Endothelial cell of umbilical vein (primary cell): ENCODE measurements around the gene ACAP2. TPM values are rescaled to one million over a fixed set of nuclear protein-coding genes. Genes with fewer than 3 reads are reported as not detected.

Experiments
- BruUV-seq: library from RNA; stranded (reverse); fragments of 400-500 nt; replicated peaks from 2 replicates; lab custom pipeline; 2021; lab: Mats Ljungman, UMichigan
- CTCF ChIA-PET: fragments of 300-600, 350-600 bp; sonication (Branson Sonifier 250); formaldehyde crosslinking; loops from one replicate; lab custom pipeline; 2021; ENCODE audit warnings: antibody characterized with exemption, inconsistent platforms; lab: Charles Lee
- POLR2A ChIA-PET: fragments of 300-600, 350-600 bp; sonication (Branson Sonifier 250); formaldehyde crosslinking; loops from one replicate; lab custom pipeline; 2021; ENCODE audit warnings: antibody characterized with exemption, inconsistent platforms; lab: Charles Lee
- DNase-seq: peaks from one replicate; pipeline ENCODE4 v3.0.0-alpha.2; 2011; ENCODE audit warnings: low read depth, low spot score
- FAIRE-seq: peaks from 2 replicates; lab custom pipeline; 2011; peaks lifted over from hg19 to GRCh38; lab: Jason Lieb, UNC
- H2AFZ ChIP-seq: 2 replicates; pipeline ENCODE4 v1.6.0; 2012; ENCODE audit warnings: low read depth, low read length, control low read depth, inconsistent platforms
- H3K27ac ChIP-seq: 2 replicates; pipeline ENCODE4 v1.5.1; 2011; ENCODE audit warnings: low read depth, mild to moderate bottlenecking, control low read depth, low read length, moderate library complexity; ENCODE audit not compliant: insufficient read depth
- H3K27me3 ChIP-seq, 2 experiments: 2 replicates each; pipeline versions ENCODE4 v1.6.0 to v1.6.1; 2011; ENCODE audit warnings: low read length in 2 of 2, mixed read lengths in 1 of 2; ENCODE audit not compliant: control insufficient read depth in 2 of 2, insufficient read depth in 2 of 2
- H3K36me3 ChIP-seq, 2 experiments: 2 replicates in 1 of 2; 3 replicates in 1 of 2; pipeline ENCODE4 v1.5.1; 2011; ENCODE audit warnings: low read length in 2 of 2, mild to moderate bottlenecking in 1 of 2, moderate library complexity in 1 of 2; ENCODE audit not compliant: control insufficient read depth in 2 of 2, insufficient read depth in 2 of 2; ENCODE audit errors: extremely low read depth in 1 of 2
- H3K4me1 ChIP-seq: 3 replicates; pipeline ENCODE4 v1.5.1; 2011; ENCODE audit warnings: mild to moderate bottlenecking, low read length; ENCODE audit not compliant: control insufficient read depth, insufficient read depth; ENCODE audit errors: extremely low read depth
- H3K4me2 ChIP-seq: 2 replicates; pipeline ENCODE4 v1.6.1; 2011; ENCODE audit warnings: low read length, control low read depth, mixed read lengths; ENCODE audit not compliant: insufficient read depth
- H3K4me3 ChIP-seq, 3 experiments: fragments of 200-600 bp in 1 of 3; sonication (generic), shearing (Covaris generic) in 1 of 3; replicated peaks in 1 of 3; 2 replicates each; pipeline ENCODE4 v1.5.1; 2011 to 2016; ENCODE audit warnings: control low read depth in 3 of 3, low read length in 3 of 3, mild to moderate bottlenecking in 2 of 3, inconsistent platforms in 1 of 3, low read depth in 1 of 3, moderate library complexity in 1 of 3; ENCODE audit not compliant: insufficient read depth in 1 of 3
- H3K79me2 ChIP-seq: 2 replicates; pipeline ENCODE4 v1.6.0; 2012; ENCODE audit warnings: low read length, inconsistent platforms; ENCODE audit not compliant: control insufficient read depth, insufficient read depth
- H3K9ac ChIP-seq: replicated peaks from 2 replicates; pipeline ENCODE3; 2011; ENCODE audit warnings: low read length, control low read depth; ENCODE audit not compliant: insufficient read depth; ENCODE audit errors: extremely low read depth
- H3K9me1 ChIP-seq: replicated peaks from 3 replicates; pipeline ENCODE4 v1.6.0; 2011; ENCODE audit warnings: mild to moderate bottlenecking, low read length; ENCODE audit not compliant: control insufficient read depth, insufficient read depth; ENCODE audit errors: extremely low read depth
- H3K9me3 ChIP-seq: replicated peaks from 2 replicates; pipeline ENCODE4 v1.5.1; 2012; ENCODE audit warnings: low read length, inconsistent platforms; ENCODE audit not compliant: control insufficient read depth, insufficient read depth
- H4K20me1 ChIP-seq: replicated peaks from 2 replicates; pipeline ENCODE3; 2011; ENCODE audit warnings: mild to moderate bottlenecking, low read length; ENCODE audit not compliant: control insufficient read depth, insufficient read depth; ENCODE audit errors: extremely low read depth
- EZH2 ChIP-seq: IDR thresholded peaks from 2 replicates; pipeline ENCODE4 v1.6.1; 2012; ENCODE audit warnings: borderline replicate concordance, low read depth, mild to moderate bottlenecking, moderate library complexity, low read length, inconsistent platforms; ENCODE audit not compliant: severe bottlenecking
- FOS ChIP-seq: IDR thresholded peaks from 2 replicates; pipeline ENCODE4 v1.6.1; 2011; ENCODE audit warnings: mild to moderate bottlenecking, low read length, moderate library complexity, borderline replicate concordance; ENCODE audit not compliant: insufficient read depth
- GATA2 ChIP-seq: IDR thresholded peaks from 2 replicates; pipeline ENCODE4 v1.7.0; 2011; ENCODE audit warnings: low read depth, mild to moderate bottlenecking, moderate library complexity, mixed read lengths, low read length; ENCODE audit not compliant: insufficient read length, insufficient read depth
- JUN ChIP-seq: IDR thresholded peaks from 2 replicates; pipeline ENCODE4 v1.6.1; 2011; ENCODE audit warnings: borderline replicate concordance, low read depth; ENCODE audit not compliant: insufficient read length, insufficient read depth
- MYC ChIP-seq: IDR thresholded peaks from one replicate; pipeline ENCODE4 v1.6.1; 2011; ENCODE audit warnings: mild to moderate bottlenecking, low read depth, low read length
- POLR2A ChIP-seq: IDR thresholded peaks from 2 replicates; pipeline ENCODE4 v1.6.1; 2012; ENCODE audit warnings: low read depth, mild to moderate bottlenecking, control low read depth, low read length
- POLR2AphosphoS5 ChIP-seq: IDR thresholded peaks from 2 replicates; pipeline ENCODE4 v1.6.1; 2012; ENCODE audit warnings: low read depth, mild to moderate bottlenecking, control low read depth, low read length, moderate library complexity; ENCODE audit not compliant: insufficient read depth
- dilution Hi-C: fragments of 300-500 bp; cut with MboI; formaldehyde crosslinking; loops from one replicate; pipeline ENCODE4 v1.15.0; 2019; ENCODE audit warnings: low sequenced_read_pairs; ENCODE audit not compliant: extremely low pct_ligation_motif_present
- intact Hi-C: fragments of 100-400 bp; cut with micrococcal nuclease; formaldehyde crosslinking; loops from one replicate; pipeline ENCODE4 v1.10.0; 2022
- polyA plus RNA-seq, 4 experiments: library from polyadenylated mRNA; depleted of rRNA in 3 of 4; stranded (reverse) in 3 of 4; unstranded in 1 of 4; fragments of >200 nt; gene quantifications; 2 replicates each; pipeline versions ENCODE4 v1.2.1 to v1.2.3, GENCODE V29; 2011 to 2012; ENCODE audit warnings: missing spikeins in 1 of 4
- total RNA-seq: library from RNA; stranded (reverse); gene quantifications from 2 replicates; pipeline ENCODE4 v1.2.3, GENCODE V29; 2021
- TF ChIP-seq, protein P1 (sequence below): IDR thresholded peaks from 2 replicates; pipeline ENCODE4 v1.6.1; 2011; ENCODE audit not compliant: insufficient read depth, insufficient read length
- TF ChIP-seq, protein P2 (sequence below), 2 donors: IDR thresholded peaks; 1 replicate in 1 of 2; 2 replicates in 1 of 2; pipeline ENCODE4 v1.5.1; 2011; ENCODE audit warnings: low read length in 2 of 2, mild to moderate bottlenecking in 2 of 2, moderate library complexity in 2 of 2, control low read depth in 1 of 2, inconsistent platforms in 1 of 2, low read depth in 1 of 2; ENCODE audit not compliant: insufficient read depth in 1 of 2; ENCODE audit errors: extremely low read depth in 1 of 2

The ACAP2 gene
- total and polyA plus RNA-seq, 2 donors (not counting 3 experiments of a cell fraction or from before 2014, with no cell fraction given): 13.6 to 36.9 TPM

DNA sequence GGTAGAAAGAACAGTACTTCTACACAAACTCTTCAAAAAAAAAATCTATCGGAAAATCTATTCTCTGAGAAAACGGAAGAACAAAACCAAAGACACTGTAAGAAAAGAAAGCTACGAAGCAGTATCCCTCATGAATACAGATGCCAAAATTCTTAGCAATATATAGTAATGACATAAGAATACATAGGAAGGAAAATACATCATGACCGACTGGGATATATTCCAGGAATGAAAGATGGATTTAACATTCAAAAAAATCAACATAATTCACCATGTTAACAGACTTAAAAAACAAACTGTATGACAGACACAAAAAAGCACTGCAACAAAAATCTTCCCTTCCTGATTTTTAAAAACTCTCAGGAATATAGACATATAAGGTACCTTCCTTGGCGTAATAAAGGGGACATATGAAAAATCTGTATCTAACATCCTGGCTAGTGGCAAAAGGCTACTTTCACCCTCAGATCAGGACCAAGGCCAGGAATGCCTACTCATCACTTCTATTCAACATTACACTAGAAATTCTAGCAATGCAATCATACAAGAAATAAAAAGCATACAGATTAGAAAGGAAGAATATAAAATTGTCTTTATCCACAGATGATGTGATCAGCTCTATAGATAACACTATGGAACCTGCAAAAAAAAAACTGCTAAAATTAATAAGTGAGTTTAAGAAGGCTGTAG, 94.2 kb downstream of the ACAP2 start:
- Histone ChIP-seq H2AFZ (no peak overlapping the region), H4K20me1 (peaks cover 3% of the 10 kb centered on the region), H3K4me3 (no peak overlapping the region), H3K27ac (no peak overlapping the region), H3K27me3 (no peaks in the 10 kb centered on the region), H3K4me1 (no peaks in the 10 kb centered on the region), H3K9ac (no peak overlapping the region), H3K36me3 (no peaks in the 10 kb centered on the region), H3K79me2 (peaks cover 5% of the 10 kb centered on the region), H3K9me3 (no peaks in the 10 kb centered on the region), H3K9me1 (no peaks in the 10 kb centered on the region), H3K4me2 (no peak overlapping the region)
- ChIA-PET POLR2A (no interaction called here), CTCF (no interaction called here)
- intact Hi-C loops: loop anchor here (1.0 kb wide), 1 partner anchor 36 kb away; no protein-coding TSS in a partner anchor
- TF ChIP-seq GATA2 (no peak), POLR2A (no peak), JUN (no peak), MYC (no peak)
- FAIRE-seq (no peak), DNase-seq (peak; percentile 20)
- BruUV-seq: no TSS peak
- dilution Hi-C loops: no loop called here

DNA sequence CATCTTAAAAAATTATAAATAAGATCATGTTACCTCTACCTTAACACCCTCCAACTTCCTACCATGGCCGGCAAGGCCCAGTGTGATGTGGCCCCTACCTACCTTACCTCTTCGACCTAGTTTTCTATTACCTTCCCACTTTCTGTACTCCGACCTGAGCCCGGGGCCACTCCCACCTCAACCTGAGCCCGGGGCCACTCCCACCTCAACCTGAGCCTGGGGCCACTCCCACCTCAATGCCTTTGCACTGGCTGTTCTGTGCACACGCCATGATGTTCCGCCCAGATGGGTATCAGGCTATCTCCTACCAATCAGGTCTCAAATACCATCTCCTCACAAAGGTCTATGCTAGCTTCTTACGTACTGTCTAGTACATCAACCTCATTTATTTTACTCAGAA, 105.1 kb downstream of the ACAP2 start:
- FAIRE-seq: no peak
- Histone ChIP-seq H3K9me3 (no peaks in the 10 kb centered on the region), H3K9ac (no peak overlapping the region), H3K9me1 (no peaks in the 10 kb centered on the region), H3K27ac (no peak overlapping the region), H3K4me3 (no peak overlapping the region), H3K4me1 (no peaks in the 10 kb centered on the region), H4K20me1 (no peaks in the 10 kb centered on the region), H3K4me2 (no peak overlapping the region), H3K27me3 (no peaks in the 10 kb centered on the region), H2AFZ (no peak overlapping the region), H3K36me3 (no peaks in the 10 kb centered on the region), H3K79me2 (no peaks in the 10 kb centered on the region)
- intact Hi-C loops: no loop called here
- BruUV-seq: no TSS peak
- POLR2A ChIA-PET: no interaction called here
- CTCF ChIA-PET: interaction anchor here (1.4 kb wide), 1 partner anchor 11 kb away, joined by 4 read pairs; no protein-coding TSS in a partner anchor
- dilution Hi-C loops: no loop called here
- no peak for TF ChIP-seq FOS
- TF ChIP-seq MYC: no peak
- no peak for TF ChIP-seq JUN
- no peak for TF ChIP-seq POLR2A
- TF ChIP-seq, protein P1, sequence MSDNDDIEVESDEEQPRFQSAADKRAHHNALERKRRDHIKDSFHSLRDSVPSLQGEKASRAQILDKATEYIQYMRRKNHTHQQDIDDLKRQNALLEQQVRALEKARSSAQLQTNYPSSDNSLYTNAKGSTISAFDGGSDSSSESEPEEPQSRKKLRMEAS: no peak
- no peak for TF ChIP-seq EZH2
- no peak for TF ChIP-seq POLR2AphosphoS5
- no peak for TF ChIP-seq GATA2
- TF ChIP-seq, protein P2, sequence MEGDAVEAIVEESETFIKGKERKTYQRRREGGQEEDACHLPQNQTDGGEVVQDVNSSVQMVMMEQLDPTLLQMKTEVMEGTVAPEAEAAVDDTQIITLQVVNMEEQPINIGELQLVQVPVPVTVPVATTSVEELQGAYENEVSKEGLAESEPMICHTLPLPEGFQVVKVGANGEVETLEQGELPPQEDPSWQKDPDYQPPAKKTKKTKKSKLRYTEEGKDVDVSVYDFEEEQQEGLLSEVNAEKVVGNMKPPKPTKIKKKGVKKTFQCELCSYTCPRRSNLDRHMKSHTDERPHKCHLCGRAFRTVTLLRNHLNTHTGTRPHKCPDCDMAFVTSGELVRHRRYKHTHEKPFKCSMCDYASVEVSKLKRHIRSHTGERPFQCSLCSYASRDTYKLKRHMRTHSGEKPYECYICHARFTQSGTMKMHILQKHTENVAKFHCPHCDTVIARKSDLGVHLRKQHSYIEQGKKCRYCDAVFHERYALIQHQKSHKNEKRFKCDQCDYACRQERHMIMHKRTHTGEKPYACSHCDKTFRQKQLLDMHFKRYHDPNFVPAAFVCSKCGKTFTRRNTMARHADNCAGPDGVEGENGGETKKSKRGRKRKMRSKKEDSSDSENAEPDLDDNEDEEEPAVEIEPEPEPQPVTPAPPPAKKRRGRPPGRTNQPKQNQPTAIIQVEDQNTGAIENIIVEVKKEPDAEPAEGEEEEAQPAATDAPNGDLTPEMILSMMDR (IDR thresholded peaks at IDR 0.05; ENCODE audit: extremely low read depth in 1 of 2, insufficient read depth in 1 of 2, low read depth in 1 of 2, low read length in 2 of 2): no peak
- DNase-seq: no peak
